Subcutaneous adipose tissue (tissue), 4 donors: ENCODE measurements around the gene CRACR2A. TPM values are rescaled to one million over a fixed set of nuclear protein-coding genes. Genes with fewer than 3 reads are reported as not detected.

Experiments
- CTCF ChIP-seq: fragments of 450-650 bp; IDR thresholded peaks from one replicate; pipeline ENCODE4 v1.5.1; 2016; ENCODE audit warnings: low read depth, mild to moderate bottlenecking, control low read depth, antibody characterized with exemption, moderate library complexity
- total RNA-seq, 4 donors: library from RNA; depleted of rRNA; stranded (reverse); fragments of >200 nt; gene quantifications; one replicate each; pipeline ENCODE4 v1.1.0, GENCODE V29; 2016

The CRACR2A gene
- total RNA-seq, 4 donors from 2014 or later: 3.8 to 6.8 (median 6.2) TPM

DNA sequence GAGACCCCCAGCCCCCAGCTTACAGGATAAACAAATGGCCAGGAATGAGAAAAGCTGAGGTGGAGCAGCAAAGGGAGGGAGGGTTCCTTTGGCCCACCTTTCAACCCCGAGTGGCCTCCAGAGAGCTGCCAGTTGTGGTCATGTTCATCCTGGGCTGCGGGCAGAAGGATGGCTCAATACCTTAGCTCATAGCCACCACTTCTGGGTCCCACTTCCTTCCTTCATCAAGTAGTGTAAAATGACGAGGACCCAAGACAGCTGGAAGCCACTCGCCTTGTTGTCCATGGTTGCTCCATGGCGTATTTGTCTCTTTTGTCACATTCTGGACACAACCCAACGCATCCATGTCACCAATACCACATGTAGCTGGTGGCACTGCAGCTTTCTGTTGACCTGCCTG is 24.2 kb downstream of the CRACR2A start:
- TF ChIP-seq CTCF: no peak

DNA sequence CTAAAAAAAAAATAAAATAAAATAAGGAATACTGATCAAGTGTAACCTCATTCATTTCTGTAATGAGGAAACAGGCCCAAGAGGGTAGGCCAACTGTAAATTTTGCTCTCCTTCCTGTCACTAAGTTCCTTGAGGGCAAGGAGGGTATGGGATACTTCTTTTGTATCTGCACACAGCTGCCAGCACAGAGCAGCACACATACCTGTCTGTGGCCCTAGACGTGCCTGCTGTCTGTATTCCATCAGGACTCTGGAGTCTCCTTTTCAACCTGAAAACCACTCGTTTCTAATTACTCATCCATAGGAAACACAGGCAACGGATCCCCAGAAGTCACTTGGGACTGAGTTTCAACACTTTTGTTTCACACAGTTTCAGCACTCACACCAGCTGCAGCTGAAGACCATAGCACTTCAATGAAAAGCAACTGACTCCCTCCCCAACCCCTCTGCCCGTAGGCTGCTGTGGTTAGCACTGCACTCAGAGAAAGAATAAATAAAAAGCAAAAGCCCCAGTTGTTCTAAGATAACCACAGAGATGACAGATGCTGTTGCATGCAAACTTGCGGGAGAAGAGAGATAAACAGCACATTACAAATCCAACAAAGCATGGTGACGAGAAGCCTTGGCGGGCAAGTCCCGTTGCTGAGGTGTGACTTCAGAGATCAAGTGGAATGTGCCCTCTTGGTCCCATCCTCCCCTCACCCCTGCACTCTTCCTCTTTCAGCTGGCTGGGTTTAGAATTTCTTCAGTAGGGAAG is 24.9 kb downstream of the CRACR2A start:
- no peak for TF ChIP-seq CTCF

GRCh38 chr12:3727354-3727753 is 25.6 kb downstream of the CRACR2A start:
- no peak for TF ChIP-seq CTCF

- TF ChIP-seq CTCF: no peak
Measured at GRCh38 chr12:3726456-3726855, 26.5 kb downstream of the CRACR2A start.

GRCh38 chr12:3725388-3726115 is 27.4 kb downstream of the CRACR2A start:
- TF ChIP-seq CTCF: no peak

GRCh38 chr12:3723916-3724805 is 28.7 kb downstream of the CRACR2A start:
- no peak for TF ChIP-seq CTCF

DNA sequence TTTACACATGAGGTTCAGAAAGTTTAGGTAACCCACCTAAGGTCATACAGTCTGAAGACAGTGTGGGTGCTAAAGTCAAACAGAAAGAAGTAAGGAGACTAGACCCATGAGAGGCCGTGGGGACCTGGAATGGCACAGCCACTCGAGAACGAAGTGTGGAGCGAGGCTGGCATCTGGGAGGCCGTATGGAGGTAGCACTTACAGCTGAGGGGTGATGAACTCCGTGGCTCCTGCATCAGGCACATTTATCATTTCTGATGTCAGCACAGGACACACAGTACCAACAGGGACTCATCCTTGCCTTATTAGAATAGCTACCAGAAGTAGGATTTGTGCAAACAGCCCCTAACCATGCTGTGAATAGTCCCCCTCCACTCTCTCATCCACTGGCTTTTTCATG is 30.5 kb downstream of the CRACR2A start:
- TF ChIP-seq CTCF: no peak
